LNCAP (cell line): Measurements from ENCODE around the gene TMEM38B.

Source experiments
- TF ChIP-seq, protein P1 (sequence below): fragments of 450-650 bp; IDR thresholded peaks from 2 replicates; pipeline ENCODE4 v1.5.1; 2017; ENCODE audit warnings: mild to moderate bottlenecking

The TMEM38B gene, protein sequence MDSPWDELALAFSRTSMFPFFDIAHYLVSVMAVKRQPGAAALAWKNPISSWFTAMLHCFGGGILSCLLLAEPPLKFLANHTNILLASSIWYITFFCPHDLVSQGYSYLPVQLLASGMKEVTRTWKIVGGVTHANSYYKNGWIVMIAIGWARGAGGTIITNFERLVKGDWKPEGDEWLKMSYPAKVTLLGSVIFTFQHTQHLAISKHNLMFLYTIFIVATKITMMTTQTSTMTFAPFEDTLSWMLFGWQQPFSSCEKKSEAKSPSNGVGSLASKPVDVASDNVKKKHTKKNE

DNA sequence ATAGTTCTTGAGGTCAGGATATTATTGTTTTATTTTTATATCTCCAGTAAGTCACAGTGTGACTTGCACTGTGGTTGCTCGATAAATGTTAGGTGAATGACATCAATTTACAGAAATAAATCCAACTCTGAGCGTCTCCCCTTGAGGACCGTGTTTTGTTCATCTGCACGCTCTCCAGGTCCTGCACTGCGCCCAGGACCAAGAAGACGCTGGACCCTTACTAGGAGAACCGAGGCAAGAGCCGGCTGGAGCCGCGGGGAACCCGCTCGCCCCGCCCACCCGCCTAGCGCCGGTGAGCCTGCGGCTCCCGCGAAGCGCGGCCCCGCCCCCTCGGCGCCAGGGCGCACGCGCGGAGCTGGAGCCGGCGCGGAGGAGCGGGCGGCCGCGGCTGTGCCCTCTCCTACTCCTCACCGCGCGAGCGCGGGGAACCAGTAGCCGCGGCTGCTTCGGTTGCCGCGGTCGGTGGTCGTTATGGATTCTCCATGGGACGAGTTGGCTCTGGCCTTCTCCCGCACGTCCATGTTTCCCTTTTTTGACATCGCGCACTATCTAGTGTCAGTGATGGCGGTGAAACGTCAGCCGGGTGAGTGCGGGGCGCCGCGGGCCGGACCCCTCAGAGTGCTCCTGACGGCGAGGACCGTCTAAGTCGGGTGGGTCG, at the start of gene TMEM38B:
TMEM38B (plus strand) TSS at position 352 of the 658 bp plus-strand sequence; CDS start at position 472, 120 bp downstream.
- TF ChIP-seq, protein P1, sequence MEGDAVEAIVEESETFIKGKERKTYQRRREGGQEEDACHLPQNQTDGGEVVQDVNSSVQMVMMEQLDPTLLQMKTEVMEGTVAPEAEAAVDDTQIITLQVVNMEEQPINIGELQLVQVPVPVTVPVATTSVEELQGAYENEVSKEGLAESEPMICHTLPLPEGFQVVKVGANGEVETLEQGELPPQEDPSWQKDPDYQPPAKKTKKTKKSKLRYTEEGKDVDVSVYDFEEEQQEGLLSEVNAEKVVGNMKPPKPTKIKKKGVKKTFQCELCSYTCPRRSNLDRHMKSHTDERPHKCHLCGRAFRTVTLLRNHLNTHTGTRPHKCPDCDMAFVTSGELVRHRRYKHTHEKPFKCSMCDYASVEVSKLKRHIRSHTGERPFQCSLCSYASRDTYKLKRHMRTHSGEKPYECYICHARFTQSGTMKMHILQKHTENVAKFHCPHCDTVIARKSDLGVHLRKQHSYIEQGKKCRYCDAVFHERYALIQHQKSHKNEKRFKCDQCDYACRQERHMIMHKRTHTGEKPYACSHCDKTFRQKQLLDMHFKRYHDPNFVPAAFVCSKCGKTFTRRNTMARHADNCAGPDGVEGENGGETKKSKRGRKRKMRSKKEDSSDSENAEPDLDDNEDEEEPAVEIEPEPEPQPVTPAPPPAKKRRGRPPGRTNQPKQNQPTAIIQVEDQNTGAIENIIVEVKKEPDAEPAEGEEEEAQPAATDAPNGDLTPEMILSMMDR = no peak

GRCh38 chr9:105646879-105647594, 47.3 kb upstream of the TMEM38B start:
- TF ChIP-seq, protein P1 = no peak

- TF ChIP-seq, protein P1 = no peak
Observed at GRCh38 chr9:105647595-105648349, 46.6 kb upstream of the TMEM38B start.

- TF ChIP-seq, protein P1 = no peak
Observed at GRCh38 chr9:105651806-105652205, 42.5 kb upstream of the TMEM38B start.

DNA sequence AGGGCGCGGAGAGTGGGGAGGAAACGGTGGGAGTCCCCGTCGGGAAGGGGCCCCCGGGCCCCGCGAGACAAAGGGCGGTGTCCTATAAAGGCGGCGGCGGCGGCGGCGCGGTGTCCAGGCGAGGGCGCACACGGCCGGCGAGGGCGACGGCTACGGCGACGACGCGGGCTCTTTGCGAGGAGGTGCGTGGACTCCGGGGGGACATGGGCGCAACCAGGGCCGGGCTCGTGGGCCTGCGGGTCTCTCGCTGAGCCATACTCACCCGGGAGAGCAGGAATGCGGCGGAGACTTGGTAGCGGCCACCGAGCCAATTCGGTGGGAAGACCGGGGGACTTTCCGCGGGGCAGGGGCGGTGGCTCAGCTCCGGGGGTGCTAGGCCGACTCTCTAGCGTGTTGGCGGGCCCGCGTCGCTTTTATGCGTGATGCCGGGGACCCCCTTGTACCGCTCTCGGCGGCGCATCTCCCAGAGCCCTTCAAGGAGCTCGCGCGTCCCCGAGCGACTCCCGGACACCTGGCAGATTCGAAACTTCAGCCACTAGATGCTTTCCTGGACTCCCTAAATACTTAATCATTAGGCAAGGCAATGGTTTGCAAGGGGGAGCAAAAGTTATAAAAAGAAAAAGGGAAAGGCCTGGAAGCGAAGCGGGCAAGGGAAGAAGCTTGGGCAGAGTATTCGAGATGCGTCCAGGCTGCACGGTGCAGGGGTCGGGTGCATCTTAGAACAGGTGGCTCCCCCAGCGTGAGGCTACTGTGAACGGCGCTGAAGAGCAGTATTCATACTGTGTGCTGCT, 38.0 kb upstream of the TMEM38B start:
- TF ChIP-seq, protein P1 = peak; percentile 36; the same call in 1 of the 2 replicates

DNA sequence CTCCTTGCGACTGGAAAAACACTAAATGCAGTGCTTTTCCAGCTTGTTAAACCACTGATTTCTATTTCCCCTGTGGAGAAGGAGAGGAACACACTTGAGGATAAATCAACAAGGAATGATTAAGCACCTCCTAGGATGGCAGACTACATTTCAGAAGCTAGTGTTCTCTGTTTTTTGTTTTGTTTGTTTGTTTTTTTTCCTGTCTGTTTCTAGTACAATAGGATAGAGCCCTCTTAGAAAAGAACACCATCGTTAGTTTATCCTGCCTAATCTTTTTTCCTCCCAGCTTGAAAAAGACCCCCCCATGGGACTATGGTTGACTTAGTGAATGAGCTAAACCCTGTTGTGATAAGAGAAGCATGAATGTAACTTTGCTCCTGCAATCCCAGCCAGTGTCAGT, 36.0 kb upstream of the TMEM38B start:
- TF ChIP-seq, protein P1 = no peak
